Mammary epithelial cell (primary cell): ENCODE results near the gene ADAM23.

Experiments
- EZH2 ChIP-seq: IDR thresholded peaks from 2 replicates; pipeline ENCODE4 v1.6.1; 2012; ENCODE audit warnings: low read length, inconsistent platforms, borderline replicate concordance
- TF ChIP-seq, protein P1 (sequence below), 2 donors: IDR thresholded peaks in 1 of 2; conservative IDR thresholded peaks in 1 of 2; 2 replicates each; pipeline ENCODE4 v1.5.1; 2011 to 2012; ENCODE audit warnings: inconsistent platforms in 2 of 2, low read length in 2 of 2, mild to moderate bottlenecking in 2 of 2, control low read depth in 1 of 2, low read depth in 1 of 2; ENCODE audit not compliant: insufficient read depth in 1 of 2; ENCODE audit errors: extremely low read depth in 1 of 2

GRCh38 chr2:206535260-206535986 lies 92.1 kb downstream of the ADAM23 start:
- TF ChIP-seq, protein P1, sequence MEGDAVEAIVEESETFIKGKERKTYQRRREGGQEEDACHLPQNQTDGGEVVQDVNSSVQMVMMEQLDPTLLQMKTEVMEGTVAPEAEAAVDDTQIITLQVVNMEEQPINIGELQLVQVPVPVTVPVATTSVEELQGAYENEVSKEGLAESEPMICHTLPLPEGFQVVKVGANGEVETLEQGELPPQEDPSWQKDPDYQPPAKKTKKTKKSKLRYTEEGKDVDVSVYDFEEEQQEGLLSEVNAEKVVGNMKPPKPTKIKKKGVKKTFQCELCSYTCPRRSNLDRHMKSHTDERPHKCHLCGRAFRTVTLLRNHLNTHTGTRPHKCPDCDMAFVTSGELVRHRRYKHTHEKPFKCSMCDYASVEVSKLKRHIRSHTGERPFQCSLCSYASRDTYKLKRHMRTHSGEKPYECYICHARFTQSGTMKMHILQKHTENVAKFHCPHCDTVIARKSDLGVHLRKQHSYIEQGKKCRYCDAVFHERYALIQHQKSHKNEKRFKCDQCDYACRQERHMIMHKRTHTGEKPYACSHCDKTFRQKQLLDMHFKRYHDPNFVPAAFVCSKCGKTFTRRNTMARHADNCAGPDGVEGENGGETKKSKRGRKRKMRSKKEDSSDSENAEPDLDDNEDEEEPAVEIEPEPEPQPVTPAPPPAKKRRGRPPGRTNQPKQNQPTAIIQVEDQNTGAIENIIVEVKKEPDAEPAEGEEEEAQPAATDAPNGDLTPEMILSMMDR (conservative IDR thresholded peaks at IDR 0.05 in 1 of 2, IDR thresholded peaks at IDR 0.05 in 1 of 2; ENCODE audit: extremely low read depth in 1 of 2, insufficient read depth in 1 of 2, low read depth in 1 of 2, low read length in 2 of 2), result no peak
- TF ChIP-seq EZH2, result no peak
